ENCODE measurements around the gene VPS26A.
"Not testable (repeated sequence)": the region's sequence is repeated elsewhere in the genome, so short reads cannot be mapped to it uniquely, and the experiment has no call there.

VPS26A gene

DNA sequence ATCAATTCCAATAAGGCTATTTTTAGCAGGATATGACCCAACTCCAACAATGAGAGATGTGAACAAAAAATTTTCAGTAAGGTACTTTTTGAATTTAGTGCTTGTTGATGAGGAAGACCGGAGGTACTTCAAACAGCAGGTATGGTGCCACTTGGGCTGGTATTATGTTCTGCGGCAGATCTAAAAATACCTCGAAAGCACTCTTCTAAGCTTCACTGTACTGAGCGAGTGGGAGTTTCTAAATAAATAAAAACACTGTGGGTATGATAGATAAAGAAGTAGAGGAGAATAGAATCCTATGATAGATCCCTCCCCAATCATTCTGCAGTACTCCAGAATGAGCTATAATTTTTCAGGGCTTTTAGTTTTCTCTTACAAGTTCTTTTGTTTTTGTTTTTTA is 44.5 kb downstream of the VPS26A start:
- intact Hi-C loops (cut with DNase I) = no loop called here
- no peak for DNase-seq

DNA sequence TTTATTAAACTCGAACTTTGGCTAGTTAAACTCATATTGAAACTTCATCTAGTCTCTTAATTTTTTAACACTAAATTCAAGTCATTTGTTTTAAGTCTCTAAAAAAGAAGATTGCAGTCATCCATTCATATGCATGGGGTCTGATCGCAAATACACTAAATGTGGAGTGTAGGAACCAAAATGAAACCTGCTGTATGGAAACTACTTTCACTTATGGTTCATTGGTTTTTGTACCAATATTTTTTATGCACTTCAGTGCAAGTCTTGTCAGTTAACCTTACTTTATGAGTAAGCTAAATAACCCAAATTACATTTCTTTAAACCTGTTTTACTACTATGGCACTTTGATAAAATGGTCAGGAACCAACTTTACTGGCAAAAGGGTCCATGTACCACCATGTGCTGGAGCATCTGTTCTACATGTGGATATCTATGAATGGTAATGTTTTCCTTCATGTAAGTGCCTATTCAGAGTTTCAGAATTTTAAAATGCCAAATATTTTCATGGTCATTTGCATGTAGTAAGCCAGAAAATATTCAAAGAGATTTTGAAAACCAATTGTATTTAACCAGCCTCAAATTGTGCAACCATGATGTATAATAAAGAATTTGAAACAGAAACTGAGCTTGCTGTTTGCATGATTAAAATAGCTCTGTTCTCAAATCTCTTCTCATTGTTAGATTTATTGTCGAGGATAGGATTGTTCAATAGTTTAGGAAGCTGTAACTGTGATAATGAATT is 48.4 kb downstream of the VPS26A start:
- no peak for DNase-seq
- intact Hi-C loops (cut with DNase I) = no loop called here

DNA sequence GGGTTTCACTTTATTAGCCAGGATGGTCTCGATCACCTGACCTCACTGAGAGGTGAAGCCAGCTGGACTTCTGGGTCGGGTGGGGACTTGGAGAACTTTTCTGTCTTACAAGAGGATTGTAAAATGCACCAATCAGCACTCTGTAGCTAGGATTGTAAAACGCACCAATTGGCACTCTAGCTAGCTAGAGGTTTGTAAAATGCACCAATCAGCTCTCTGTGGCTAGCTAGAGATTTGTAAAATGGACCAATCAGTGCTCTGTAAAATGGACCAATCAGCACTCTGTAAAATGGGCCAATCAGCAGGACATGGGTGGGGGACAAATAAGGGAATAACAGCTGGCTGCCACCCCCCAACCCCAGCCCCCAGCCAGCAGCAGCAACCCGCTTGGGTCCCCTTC is 51.3 kb downstream of the VPS26A start:
- DNase-seq; intact Hi-C loops (cut with DNase I): not testable (repeated sequence)

DNA sequence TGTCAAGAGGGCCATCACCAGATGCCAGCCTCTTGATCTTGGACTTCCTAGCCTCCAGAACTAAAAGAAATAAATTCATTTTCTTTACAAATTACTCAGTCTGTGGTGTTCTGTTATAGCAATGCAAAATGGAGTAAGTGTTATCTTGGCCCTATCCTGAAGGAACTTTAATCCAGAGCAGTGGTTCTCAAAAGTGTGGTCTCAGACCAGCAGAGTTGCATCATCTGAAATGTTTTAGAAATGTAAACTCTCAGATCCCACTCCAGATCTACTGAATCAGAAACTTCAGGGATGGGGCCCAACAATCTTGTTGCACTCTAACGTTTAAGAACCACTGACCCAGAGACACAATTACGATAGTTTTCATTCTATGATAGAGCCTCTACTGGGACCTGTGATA is 52.8 kb downstream of the VPS26A start:
- intact Hi-C loops (cut with DNase I) = no loop called here

GRCh38 chr10:69179089-69179742 is 55.2 kb downstream of the VPS26A start:
- DNase-seq = no peak
- intact Hi-C loops (cut with DNase I) = no loop called here

More for the DNA sequence above, 52.8 kb downstream of the VPS26A start:
- DNase-seq = no peak

GRCh38 chr10:69179743-69180524 is 56.0 kb downstream of the VPS26A start, which contains the start of gene SUPV3L1:
Gene SUPV3L1, plus strand, starts transcription at chr10:69180234. Its CDS starts 58 bp downstream, at chr10:69180292.
- DNase-seq = peak; percentile 86 to 99 (median 94)
- intact Hi-C loops (cut with DNase I) = loop anchor here (1.0 to 10.0 kb wide), 2 partner anchors 56 to 195 kb away; partner anchors contain the start of genes KIFBP and VPS26A

DNA sequence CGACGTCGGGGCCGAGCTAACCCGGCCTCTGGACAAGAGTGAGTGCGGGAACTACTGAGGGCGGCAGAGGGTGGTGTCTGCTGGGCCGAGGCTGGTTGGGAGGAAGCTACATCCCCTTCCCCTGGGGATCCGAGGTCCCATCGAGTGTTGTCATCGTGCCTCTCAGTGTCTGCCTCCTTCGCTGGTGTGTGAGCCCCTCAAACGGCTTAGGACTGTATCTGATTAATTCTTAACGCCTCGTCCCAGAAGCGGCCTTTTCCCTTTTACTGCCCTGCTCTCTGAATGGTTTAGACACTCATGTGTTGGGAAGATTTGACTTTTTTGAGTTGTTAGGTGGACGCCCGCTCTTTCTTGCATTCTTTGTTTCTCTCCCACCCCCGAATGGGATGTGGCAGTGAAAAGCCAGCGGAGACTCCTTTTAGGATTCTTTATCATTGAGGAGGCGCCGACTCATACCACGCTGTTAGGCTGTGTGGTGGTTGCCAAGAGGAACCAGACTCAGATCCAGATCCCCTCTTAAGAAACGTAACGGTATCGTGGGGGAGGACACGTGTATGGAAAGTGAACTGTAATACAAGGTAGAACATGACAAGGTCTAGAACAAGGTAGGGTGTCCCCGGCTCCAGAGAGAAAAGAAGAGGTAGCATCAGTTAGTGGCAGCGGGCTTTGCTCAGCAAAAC is 56.7 kb downstream of the VPS26A start:
- no peak for DNase-seq
- intact Hi-C loops (cut with DNase I) = loop anchor here (1.0 to 10.0 kb wide), 2 partner anchors 56 to 196 kb away; partner anchors contain the start of genes KIFBP and VPS26A

DNA sequence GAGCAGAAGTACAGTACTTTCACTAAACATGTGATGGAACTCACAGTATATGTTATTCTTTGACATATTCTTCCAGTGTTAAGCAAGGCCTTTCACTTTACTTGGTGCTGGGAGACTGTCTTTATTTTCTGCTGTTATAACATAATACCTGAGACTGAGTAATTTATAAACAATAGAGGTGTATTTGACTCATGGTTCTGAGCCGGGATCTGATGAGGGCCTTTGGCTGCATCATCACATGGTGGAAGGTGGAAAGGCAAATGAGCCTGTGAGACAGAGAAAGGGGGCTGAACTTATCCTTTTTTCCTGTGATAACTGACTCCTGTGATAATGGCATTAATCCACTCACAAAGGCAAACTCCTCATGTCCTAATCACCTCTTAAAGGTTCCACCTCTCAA is 57.5 kb downstream of the VPS26A start:
- DNase-seq = no peak
- intact Hi-C loops (cut with DNase I) = loop anchor here (10.0 kb wide), 1 partner anchor 197 kb away; the partner anchor contains the start of gene KIFBP

DNA sequence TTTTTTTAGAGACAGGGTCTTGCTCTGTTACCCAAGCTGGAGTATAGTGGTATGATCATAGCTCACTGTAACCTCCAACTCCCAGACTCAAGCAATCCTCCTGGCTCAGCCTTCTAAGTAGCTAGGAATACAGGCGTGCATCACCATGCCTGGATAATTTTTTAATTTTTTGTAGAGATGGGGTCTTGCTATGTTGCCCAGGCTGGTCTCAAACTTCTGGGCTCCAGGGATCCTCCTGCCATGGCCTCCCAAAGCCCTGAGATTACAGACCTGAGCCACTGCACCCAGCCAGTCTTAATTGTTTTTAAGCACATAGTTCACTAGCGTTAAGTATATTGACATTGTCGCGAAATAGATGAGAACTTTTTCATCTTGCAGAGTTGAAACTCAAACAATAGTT is 58.0 kb downstream of the VPS26A start:
- no peak for DNase-seq
- intact Hi-C loops (cut with DNase I) = loop anchor here (10.0 kb wide), 1 partner anchor 197 kb away; the partner anchor contains the start of gene KIFBP

GRCh38 chr10:69186524-69186923 is 62.5 kb downstream of the VPS26A start:
- DNase-seq = no peak
- intact Hi-C loops (cut with DNase I) = loop anchor here (10.0 kb wide), 1 partner anchor 202 kb away; the partner anchor contains the start of gene KIFBP

DNA sequence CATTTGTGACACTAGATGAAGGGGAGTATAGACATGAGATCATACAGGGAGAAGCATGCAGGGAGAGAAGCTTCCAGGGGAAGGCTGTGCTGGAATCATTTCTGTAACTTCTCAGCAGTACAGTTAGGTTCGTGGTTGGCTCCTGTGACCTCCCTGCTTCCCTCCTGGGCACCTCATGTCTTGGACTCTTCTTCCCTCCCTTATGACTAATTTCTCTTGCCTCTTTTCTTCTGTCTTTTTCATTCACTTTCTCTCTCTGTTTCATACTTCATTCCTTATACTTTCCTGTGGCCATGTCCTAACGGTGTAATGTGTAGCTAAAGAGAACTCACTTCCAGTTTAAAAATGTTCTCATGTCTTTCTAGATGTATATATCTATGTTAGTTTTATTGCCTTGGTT is 77.1 kb downstream of the VPS26A start:
- intact Hi-C loops (cut with DNase I) = no loop called here
- DNase-seq = no peak

DNA sequence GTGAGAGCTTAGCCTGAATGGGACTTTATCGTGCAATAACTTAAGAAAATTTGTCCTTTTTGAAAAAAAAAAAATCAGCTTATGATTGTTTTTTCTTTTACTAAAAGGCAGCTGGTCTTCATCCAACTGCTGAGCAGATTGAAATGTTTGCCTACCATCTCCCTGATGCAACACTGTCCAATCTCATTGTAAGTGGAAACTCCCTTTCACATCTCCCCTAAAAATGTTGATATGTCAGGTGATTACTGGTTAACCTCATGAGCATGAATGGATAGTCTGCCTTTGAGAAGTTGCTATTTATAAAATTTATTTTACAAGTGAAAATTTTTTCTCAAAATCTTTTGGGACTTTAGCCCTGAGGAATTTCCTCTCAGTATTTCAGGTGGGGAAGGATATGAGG is 78.4 kb downstream of the VPS26A start:
- DNase-seq = no peak
- intact Hi-C loops (cut with DNase I) = no loop called here

DNA sequence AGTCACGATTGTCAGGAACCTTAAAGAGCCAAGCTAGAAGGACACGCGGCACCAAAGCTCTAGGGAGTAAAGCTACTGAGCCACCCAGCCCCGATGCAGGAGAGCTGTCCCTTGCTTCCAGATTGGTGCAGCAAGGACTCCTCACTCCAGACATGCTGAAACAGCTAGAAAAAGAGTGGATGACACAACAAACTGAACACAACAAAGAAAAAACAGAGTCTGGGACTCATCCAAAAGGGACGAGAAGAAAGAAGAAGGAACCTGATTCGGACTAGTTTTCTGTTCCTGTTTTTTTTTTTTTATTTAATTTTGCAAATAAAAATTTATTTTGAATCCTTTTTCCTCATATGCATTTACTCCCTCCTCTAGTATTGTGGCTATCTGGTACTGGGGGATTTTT is 84.8 kb downstream of the VPS26A start:
- intact Hi-C loops (cut with DNase I) = no loop called here
- no peak for DNase-seq

DNA sequence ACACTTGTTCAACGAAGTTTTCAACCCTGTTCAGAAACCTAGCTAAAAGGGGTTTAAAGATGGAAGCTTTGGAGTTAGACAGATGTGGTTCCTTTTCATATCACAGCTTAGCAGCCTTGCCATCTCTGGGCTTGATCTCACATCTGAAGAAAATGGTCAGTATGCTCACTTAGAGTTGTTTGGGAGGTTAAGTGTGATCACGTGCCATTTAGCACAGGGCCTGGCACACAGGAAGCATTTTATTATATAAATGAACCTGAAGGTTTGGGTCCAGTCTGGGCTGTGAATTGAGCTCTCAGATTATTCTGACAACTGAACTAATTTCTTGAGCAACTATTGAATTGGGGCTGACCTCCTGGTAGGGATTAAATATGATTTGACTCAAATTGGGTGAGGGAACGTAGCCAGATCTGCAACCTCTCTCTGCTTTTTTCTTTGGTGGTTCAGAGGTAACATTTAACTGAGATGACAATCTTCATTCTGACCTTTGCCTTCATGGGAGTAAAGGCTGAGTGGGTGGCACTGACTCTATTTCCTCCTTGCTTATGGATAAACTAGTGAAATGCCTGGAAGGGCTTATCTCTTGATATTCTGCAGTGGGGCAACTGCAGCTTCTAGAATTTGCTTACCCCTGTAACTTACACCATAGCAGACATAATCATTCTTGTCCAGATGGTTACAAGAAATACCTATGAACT is 86.0 kb downstream of the VPS26A start:
- no peak for DNase-seq
- intact Hi-C loops (cut with DNase I) = no loop called here

DNA sequence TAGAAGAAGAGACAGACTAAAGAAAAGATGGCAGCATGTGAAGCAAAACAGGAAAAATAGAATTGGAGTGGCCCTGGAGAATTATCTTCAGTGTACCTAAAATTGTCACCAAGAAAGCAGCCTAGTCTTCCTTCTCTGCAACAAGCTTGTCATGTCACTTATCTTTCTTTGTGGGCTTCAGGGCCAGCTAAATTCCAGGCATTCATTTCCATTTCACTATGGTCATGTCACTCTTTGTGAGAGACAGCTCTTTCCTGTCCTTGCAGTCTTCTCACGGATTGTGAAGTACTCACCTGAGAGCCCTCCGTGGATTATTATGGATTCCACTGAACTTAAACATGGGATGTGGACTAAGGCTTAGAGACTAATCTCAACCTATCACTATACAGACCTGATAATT is 87.1 kb downstream of the VPS26A start:
- intact Hi-C loops (cut with DNase I) = no loop called here
- DNase-seq = no peak

DNA sequence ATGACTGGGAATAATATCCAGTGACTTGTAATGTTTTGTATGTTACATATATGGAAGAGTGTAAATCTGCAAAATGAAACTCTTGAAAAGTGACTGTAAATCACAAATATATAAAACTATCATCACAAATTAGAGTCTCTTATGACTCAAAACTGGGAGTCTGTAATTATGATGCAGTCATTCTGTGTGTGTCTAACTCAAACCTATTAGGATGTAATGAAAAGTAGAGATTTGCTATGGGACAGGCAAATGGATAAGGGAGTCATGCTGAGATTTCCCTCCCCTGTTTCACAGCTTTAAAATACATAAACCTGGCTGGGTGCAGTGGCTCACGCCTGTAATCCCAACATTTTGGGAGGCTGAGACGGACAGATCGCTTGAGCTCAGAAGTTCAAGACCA is 87.5 kb downstream of the VPS26A start:
- intact Hi-C loops (cut with DNase I) = no loop called here
- no peak for DNase-seq

DNA sequence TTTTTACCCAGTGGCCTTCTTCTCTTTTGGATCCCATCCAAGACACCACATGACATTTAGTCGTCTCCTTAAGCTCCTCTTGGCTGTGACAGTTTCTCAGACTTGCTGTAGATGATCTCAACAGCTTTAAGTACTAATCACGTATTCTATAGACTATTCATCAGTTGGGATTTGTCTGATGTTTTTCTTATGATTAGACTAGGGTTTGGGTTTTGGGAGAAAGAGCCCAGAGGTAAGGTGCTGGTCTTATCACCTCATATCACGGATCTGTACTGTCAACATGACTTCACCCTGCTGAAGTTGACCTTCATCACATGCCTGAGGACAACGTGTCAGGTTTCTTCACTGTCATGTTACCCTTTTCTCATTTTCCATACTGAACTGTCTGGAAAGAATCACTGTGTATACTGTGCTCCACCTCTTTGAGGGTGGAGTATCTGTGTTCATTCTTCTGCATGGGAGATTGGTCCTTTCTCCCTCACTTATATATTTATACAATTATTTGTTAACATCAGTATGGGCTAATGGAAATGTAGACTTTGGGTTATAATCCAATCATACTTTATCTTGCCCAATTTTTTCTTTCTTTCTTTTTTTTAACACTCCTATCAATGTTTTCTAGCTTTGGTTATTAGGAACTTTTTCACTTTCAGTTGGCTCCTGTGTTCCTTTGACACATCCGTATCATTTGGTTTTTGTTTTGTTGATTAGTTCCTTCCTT is 89.8 kb downstream of the VPS26A start:
- intact Hi-C loops (cut with DNase I) = no loop called here
- DNase-seq = no peak

GRCh38 chr10:69214666-69215131 is 90.7 kb downstream of the VPS26A start:
- no peak for DNase-seq
- intact Hi-C loops (cut with DNase I) = no loop called here

Data from posterior cingulate gyrus (tissue), 11 donors.